ENCODE measurements around the gene MNAT1.

MNAT1 gene

DNA sequence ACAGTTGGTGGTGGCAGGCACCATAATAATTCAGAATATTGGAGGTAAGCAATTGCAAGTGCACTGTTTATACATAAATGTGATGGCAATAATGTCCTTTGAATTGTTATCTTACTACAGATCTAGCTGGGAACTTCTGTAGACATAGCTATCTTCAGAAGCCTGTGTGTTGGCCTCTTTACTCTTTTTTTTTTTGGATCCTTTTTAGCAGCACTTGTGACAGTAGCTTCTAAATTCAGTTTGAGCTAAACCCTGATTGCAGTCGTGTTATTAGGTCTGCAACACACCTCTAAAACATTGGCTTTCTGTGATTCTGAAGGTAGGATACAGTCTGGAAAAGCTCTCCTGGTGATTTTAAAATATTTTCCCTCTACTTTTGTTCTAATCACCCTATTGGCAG, 285.0 kb downstream of the MNAT1 start (continued):
- TF ChIP-seq BCL11A (tag by site-specific recombination; IDR thresholded peaks at IDR 0.05; ENCODE audit: low read depth): no peak

Data from HEK293 (cell line).